ENCODE results near the gene HCN3.

DNA sequence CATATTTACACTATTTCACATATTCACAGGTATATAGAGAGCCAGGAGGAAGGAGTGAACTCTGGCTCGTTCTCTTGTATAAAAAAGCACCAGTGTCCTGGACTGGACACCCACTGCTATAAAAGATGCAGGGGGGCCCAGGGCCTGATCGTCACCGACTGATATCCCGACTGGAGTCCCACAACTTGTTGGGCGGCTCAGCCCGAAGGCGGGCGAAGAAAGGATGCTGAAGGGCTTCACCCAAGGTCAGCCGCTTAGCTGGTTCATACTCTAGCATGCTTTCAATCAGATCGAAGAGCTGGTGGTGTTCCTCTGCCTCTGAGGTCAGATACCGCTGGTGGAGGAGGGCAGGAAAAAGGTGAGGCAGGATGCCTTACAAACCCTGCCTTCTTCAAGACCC is 14.2 kb upstream of the HCN3 start:
- TF ChIP-seq POLR2A (IDR thresholded peaks at IDR 0.05; ENCODE audit: control extremely low read depth in 1 of 2, low read depth in 2 of 2, low read length in 2 of 2) (no peak), SP1 (IDR thresholded peaks at IDR 0.05; ENCODE audit: low read depth, low read length) (no peak), SP2 (IDR thresholded peaks at IDR 0.05; ENCODE audit: low read length) (no peak), JUND (IDR thresholded peaks at IDR 0.05; ENCODE audit: low read length) (no peak), CTCF (IDR thresholded peaks at IDR 0.05; ENCODE audit: control extremely low read depth in 1 of 3, insufficient read depth in 1 of 3, low read depth in 1 of 3, low read length in 3 of 3) (no peak), RXRA (IDR thresholded peaks at IDR 0.05; ENCODE audit: insufficient read depth, low read depth, low read length) (no peak), HDAC6 (IDR thresholded peaks at IDR 0.05; ENCODE audit: low read depth, low read length) (no peak), SP4 (IDR thresholded peaks at IDR 0.05; ENCODE audit: low read length) (no peak), RAD21 (IDR thresholded peaks at IDR 0.05 in 1 of 2, conservative IDR thresholded peaks at IDR 0.05 in 1 of 2; ENCODE audit: low read depth in 2 of 2, low read length in 2 of 2) (no peak)

Data from H1 (cell line).